ENCODE measurements around the gene RDH5. TPM values are rescaled to one million over a fixed set of nuclear protein-coding genes. Genes with fewer than 3 reads are reported as not detected.

Gene RDH5
- total RNA-seq, 1 donor from 2014 or later: 11.1 TPM

DNA sequence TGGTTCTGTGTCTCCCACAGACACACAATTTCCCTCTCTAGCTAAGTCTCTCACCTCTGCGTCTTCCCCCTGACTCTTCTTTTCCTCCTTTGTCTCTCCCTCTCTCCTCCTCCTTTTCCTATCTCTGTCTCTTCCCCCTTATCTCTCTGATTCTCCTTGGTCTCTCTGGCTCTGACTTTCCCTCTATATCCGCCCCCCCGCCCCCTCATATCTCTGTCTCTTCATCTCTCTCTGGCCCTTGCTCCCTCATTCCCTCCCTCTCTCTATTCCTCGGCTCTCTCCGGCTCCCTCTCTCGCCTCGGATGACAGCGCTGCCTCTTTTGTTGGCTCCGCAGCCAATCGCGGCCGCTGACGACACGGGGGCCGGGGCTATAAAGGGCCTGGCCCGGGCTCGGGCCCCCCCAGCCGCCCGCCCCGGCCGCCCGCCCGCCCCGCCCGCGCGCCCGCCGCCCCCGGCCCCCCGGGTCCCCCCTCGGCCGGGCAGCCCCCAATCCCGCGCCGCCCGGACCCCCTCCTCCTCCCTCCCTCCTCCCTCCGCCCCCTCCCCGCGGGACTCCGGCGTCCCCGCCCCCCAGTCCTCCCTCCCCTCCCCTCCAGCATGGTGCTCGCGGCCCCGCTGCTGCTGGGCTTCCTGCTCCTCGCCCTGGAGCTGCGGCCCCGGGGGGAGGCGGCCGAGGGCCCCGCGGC, 22.7 kb downstream of the RDH5 start, which contains the start of gene GDF11:
GDF11 (plus strand) TSS at position 404 of the 687 bp plus-strand sequence; CDS start at position 599, 195 bp downstream.
- intact Hi-C loops (cut with DNase I): loop anchor here (10.0 kb wide), 1 partner anchor 192 kb away; the partner anchor contains the start of gene DGKA
- Histone ChIP-seq H3K27ac (peak within 1 kb of the TSS; percentile 21), H3K9me3 (no peaks in the 10 kb centered on the region), H3K27me3 (ENCODE audit: low read depth) (no peaks in the 10 kb centered on the region), H3K4me1 (peaks cover 21% of the 10 kb centered on the region), H3K36me3 (no peaks in the 10 kb centered on the region), H3K4me3 (peak within 1 kb of the TSS; percentile 58)
- DNase-seq: peak; percentile 74
- TF ChIP-seq, protein P1, sequence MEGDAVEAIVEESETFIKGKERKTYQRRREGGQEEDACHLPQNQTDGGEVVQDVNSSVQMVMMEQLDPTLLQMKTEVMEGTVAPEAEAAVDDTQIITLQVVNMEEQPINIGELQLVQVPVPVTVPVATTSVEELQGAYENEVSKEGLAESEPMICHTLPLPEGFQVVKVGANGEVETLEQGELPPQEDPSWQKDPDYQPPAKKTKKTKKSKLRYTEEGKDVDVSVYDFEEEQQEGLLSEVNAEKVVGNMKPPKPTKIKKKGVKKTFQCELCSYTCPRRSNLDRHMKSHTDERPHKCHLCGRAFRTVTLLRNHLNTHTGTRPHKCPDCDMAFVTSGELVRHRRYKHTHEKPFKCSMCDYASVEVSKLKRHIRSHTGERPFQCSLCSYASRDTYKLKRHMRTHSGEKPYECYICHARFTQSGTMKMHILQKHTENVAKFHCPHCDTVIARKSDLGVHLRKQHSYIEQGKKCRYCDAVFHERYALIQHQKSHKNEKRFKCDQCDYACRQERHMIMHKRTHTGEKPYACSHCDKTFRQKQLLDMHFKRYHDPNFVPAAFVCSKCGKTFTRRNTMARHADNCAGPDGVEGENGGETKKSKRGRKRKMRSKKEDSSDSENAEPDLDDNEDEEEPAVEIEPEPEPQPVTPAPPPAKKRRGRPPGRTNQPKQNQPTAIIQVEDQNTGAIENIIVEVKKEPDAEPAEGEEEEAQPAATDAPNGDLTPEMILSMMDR (IDR thresholded peaks at IDR 0.05): no peak
- ATAC-seq: peak; percentile 46 to 52

GRCh38 chr12:55743406-55744339, 23.5 kb downstream of the RDH5 start:
- ATAC-seq: peak; percentile 46 to 53
- no peaks in the 10 kb centered on the region for H3K36me3 ChIP-seq
- peaks cover 14% of the 10 kb centered on the region for H3K4me1 ChIP-seq
- TF ChIP-seq, protein P1 (IDR thresholded peaks at IDR 0.05): no peak
- H3K27me3 ChIP-seq (ENCODE audit: low read depth): no peaks in the 10 kb centered on the region
- H3K9me3 ChIP-seq: no peaks in the 10 kb centered on the region
- H3K27ac ChIP-seq: peak overlapping the region; percentile 21
- intact Hi-C loops (cut with DNase I): loop anchor here (10.0 kb wide), 1 partner anchor 191 kb away; the partner anchor contains the start of gene DGKA
- H3K4me3 ChIP-seq: peak overlapping the region; percentile 58
- DNase-seq: peak; percentile 78

GRCh38 chr12:55744340-55745030, 24.3 kb downstream of the RDH5 start:
- no peaks in the 10 kb centered on the region for H3K36me3 ChIP-seq
- H3K9me3 ChIP-seq: no peaks in the 10 kb centered on the region
- H3K27ac ChIP-seq: peak overlapping the region; percentile 21
- intact Hi-C loops (cut with DNase I): loop anchor here (10.0 kb wide), 1 partner anchor 190 kb away; the partner anchor contains the start of gene DGKA
- TF ChIP-seq, protein P1 (IDR thresholded peaks at IDR 0.05): no peak
- DNase-seq: no peak
- peaks cover 14% of the 10 kb centered on the region for H3K4me1 ChIP-seq
- no peaks in the 10 kb centered on the region for H3K27me3 ChIP-seq (ENCODE audit: low read depth)
- H3K4me3 ChIP-seq: peak overlapping the region; percentile 58
- peak; percentile 2 for ATAC-seq

GRCh38 chr12:55745361-55746173, 25.4 kb downstream of the RDH5 start:
- no peaks in the 10 kb centered on the region for H3K27me3 ChIP-seq (ENCODE audit: low read depth)
- peak overlapping the region; percentile 8 for H3K4me3 ChIP-seq
- no peak overlapping the region for H3K27ac ChIP-seq
- TF ChIP-seq, protein P1 (IDR thresholded peaks at IDR 0.05): no peak
- intact Hi-C loops (cut with DNase I): loop anchor here (10.0 kb wide), 1 partner anchor 189 kb away; the partner anchor contains the start of gene DGKA
- H3K9me3 ChIP-seq: no peaks in the 10 kb centered on the region
- peaks cover 14% of the 10 kb centered on the region for H3K4me1 ChIP-seq
- ATAC-seq: peak in 1 of 2 donors; percentile 7
- no peak for DNase-seq
- H3K36me3 ChIP-seq: no peaks in the 10 kb centered on the region

Data from lower lobe of right lung (tissue), 2 donors.